ENCODE data around the gene SORCS1. TPM values are rescaled to one million over a fixed set of nuclear protein-coding genes. Genes with fewer than 3 reads are reported as not detected.

Gene SORCS1
- total RNA-seq, 1 experiment from 2014 or later: 1.7 TPM

- H3K79me2 ChIP-seq (ENCODE audit: insufficient read depth, low read length): no peaks in the 10 kb centered on the region
- H3K9ac ChIP-seq (ENCODE audit: extremely low read depth, insufficient read length, low read length): no peak overlapping the region
- no peak overlapping the region for H3K4me3 Mint-ChIP-seq
- H2AFZ ChIP-seq (ENCODE audit: low read length): no peak overlapping the region
- no peak overlapping the region for H4K5ac ChIP-seq (ENCODE audit: insufficient read length, low read depth, low read length)
- H3K18ac ChIP-seq (ENCODE audit: insufficient read length, low read depth, low read length): no peak overlapping the region
- no peak overlapping the region for H2BK15ac ChIP-seq (ENCODE audit: low read depth, low read length)
- H3K9me3 Mint-ChIP-seq: no peaks in the 10 kb centered on the region
- no peaks in the 10 kb centered on the region for H3K23me2 ChIP-seq (ENCODE audit: insufficient read length, low read depth, low read length, poor library complexity, severe bottlenecking)
- no peak overlapping the region for H3K14ac ChIP-seq (ENCODE audit: insufficient read depth, low read length)
- H3K4me1 ChIP-seq (ENCODE audit: insufficient read depth, low read length): no peaks in the 10 kb centered on the region
- no peak for TF ChIP-seq CTCF (conservative IDR thresholded peaks at IDR 0.05)
- H3K4me2 ChIP-seq (ENCODE audit: insufficient read depth, insufficient read length, low read length): no peak overlapping the region
- H3K27ac Mint-ChIP-seq: no peak overlapping the region
- no peak overlapping the region for H4K91ac ChIP-seq (ENCODE audit: insufficient read length, low read depth, low read length)
- no peak for DNase-seq
- no peaks in the 10 kb centered on the region for H3K79me1 ChIP-seq (ENCODE audit: insufficient read depth, low read depth, low read length, poor library complexity, severe bottlenecking)
- H3K56ac ChIP-seq (ENCODE audit: insufficient read length, low read depth, low read length): no peak overlapping the region
- WGBS (ENCODE audit: extremely low coverage, insufficient read length, low lambda C conversion rate): no CpG with 5 or more reads among the region's 4 CpGs
- no peak overlapping the region for H3T11ph ChIP-seq (ENCODE audit: low read length)
- H3K27me3 ChIP-seq (ENCODE audit: insufficient read depth, low read length): no peaks in the 10 kb centered on the region
- H3K9me3 ChIP-seq (ENCODE audit: control insufficient read depth, low read depth, low read length): no peaks in the 10 kb centered on the region
- H3K36me3 Mint-ChIP-seq (ENCODE audit: insufficient read depth in 1 of 3, low read depth in 3 of 3): 0 out of 7 replicates have a peak, but pooled peaks cover 0 to 5% (median 0%) of the 10 kb centered on the region in 3 experiments
- no peak overlapping the region for H3K4ac ChIP-seq (ENCODE audit: low read depth, low read length)
- no peaks in the 10 kb centered on the region for H3K27me3 Mint-ChIP-seq (ENCODE audit: low read depth)
- no peak overlapping the region for H3K23ac ChIP-seq (ENCODE audit: insufficient read length, low read depth, low read length)
- H2BK20ac ChIP-seq (ENCODE audit: low read depth, low read length, poor library complexity, severe bottlenecking): no peak overlapping the region
- no peak overlapping the region for H2BK5ac ChIP-seq (ENCODE audit: insufficient read length, low read length)
- no peak overlapping the region for H3K27ac ChIP-seq (ENCODE audit: insufficient read length, low read depth, low read length)
- 0 out of 4 replicates have a peak, but pooled peaks cover 0 to 4% of the 10 kb centered on the region in 2 experiments for H3K4me1 Mint-ChIP-seq
- H4K8ac ChIP-seq (replicated peaks; ENCODE audit: insufficient read length, low read depth, low read length): no peak overlapping the region
- H4K20me1 ChIP-seq (ENCODE audit: control insufficient read depth, insufficient read depth, insufficient read length): no peaks in the 10 kb centered on the region
- H2BK12ac ChIP-seq (ENCODE audit: insufficient read length, low read depth, low read length): no peak overlapping the region
- H2AK5ac ChIP-seq (ENCODE audit: insufficient read length, low read length): no peak overlapping the region
- no peak overlapping the region for H2BK120ac ChIP-seq (ENCODE audit: low read depth, low read length, poor library complexity, severe bottlenecking)
Observed at GRCh38 chr10:106992055-106992454, 172.5 kb downstream of the SORCS1 start.

All from H9 (cell line).